GM12874 (cell line): ENCODE results near the gene VGF.

Source experiments
- CTCF ChIP-seq: IDR thresholded peaks from 2 replicates; pipeline ENCODE4 v1.5.1; 2011; ENCODE audit warnings: low read depth, mild to moderate bottlenecking, control low read depth, low read length, moderate library complexity; ENCODE audit not compliant: insufficient read depth

The VGF gene

GRCh38 chr7:101161692-101162471 is 3.5 kb downstream of the VGF start:
- no peak for TF ChIP-seq CTCF

GRCh38 chr7:101160910-101161309 is 4.5 kb downstream of the VGF start:
- no peak for TF ChIP-seq CTCF

GRCh38 chr7:101159696-101160674 is 5.4 kb downstream of the VGF start:
- no peak for TF ChIP-seq CTCF

GRCh38 chr7:101156866-101157589 is 8.3 kb downstream of the VGF start:
- TF ChIP-seq CTCF, result no peak

- no peak for TF ChIP-seq CTCF
These were observed 9.1 kb downstream of the VGF start for GRCh38 chr7:101156277-101156676.

- no peak for TF ChIP-seq CTCF
These were observed 10.1 kb downstream of the VGF start for GRCh38 chr7:101155303-101155702.

GRCh38 chr7:101154693-101155102 is 10.7 kb downstream of the VGF start:
- no peak for TF ChIP-seq CTCF
